Activated naive CD8-positive, alpha-beta T cell treated with anti-CD3 and anti-CD28 coated beads, Interleukin-2, amount 50 U/mL, for 24 hours (primary cell): Measurements from ENCODE around the gene IL17D.

Experiments used
- ATAC-seq: fragments of 150-1000 bp; cut with Tn5 transposase; one replicate; pipeline ENCODE4 v1.10.0; 2021
- DNase-seq: peaks from one replicate; pipeline ENCODE4 v3.0.0; 2021
- H3K27ac Mint-ChIP-seq: one replicate; pipeline ENCODE4 v1.8.0; 2021; ENCODE audit warnings: mild to moderate bottlenecking, mixed read lengths
- H3K27me3 Mint-ChIP-seq: one replicate; pipeline ENCODE4 v1.8.0; 2021; ENCODE audit warnings: mixed read lengths
- H3K36me3 Mint-ChIP-seq: one replicate; pipeline ENCODE4 v1.8.0; 2021; ENCODE audit warnings: low read depth, mixed read lengths
- H3K4me1 Mint-ChIP-seq: one replicate; pipeline ENCODE4 v1.8.0; 2021; ENCODE audit warnings: mixed read lengths
- H3K4me3 Mint-ChIP-seq: one replicate; pipeline ENCODE4 v1.8.0; 2021; ENCODE audit warnings: mild to moderate bottlenecking, moderate library complexity, mixed read lengths
- H3K9me3 Mint-ChIP-seq: one replicate; pipeline ENCODE4 v1.8.0; 2021; ENCODE audit warnings: mixed read lengths

The IL17D gene

DNA sequence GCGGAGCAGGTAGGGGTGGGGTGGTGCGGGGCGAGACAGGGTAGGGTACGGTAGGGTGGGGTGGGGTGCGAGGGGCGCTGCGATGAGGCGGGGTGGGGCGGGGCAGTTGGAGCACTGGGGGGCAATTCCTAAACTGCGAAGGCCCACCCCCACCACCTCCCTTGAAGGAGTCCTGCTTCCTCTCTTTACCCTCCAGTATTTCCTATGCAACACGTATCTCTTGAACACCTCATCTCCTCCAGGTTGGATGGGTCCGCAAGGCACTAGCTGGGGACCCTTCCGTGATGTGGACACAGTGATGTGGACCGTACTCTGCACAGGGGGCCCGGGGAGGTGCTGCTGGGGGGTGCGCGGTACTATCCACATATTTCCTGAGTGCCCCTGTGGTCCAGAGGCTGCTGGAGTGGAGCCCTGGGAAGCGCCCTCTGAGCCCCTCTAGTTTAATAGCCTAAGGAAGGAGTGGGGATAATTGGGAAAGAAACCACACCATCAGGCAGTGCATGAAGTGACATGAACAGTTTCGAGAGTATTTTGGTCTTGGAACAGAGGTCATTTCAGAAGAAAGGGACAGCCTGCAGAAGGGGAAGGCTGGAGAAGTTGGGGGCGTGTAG lies 1.1 kb downstream of the IL17D start:
- no peak for ATAC-seq
- peak overlapping the region; percentile 27 for H3K27ac Mint-ChIP-seq
- no peak for DNase-seq
- no peaks in the 10 kb centered on the region for H3K36me3 Mint-ChIP-seq
- peaks cover 17% of the 10 kb centered on the region for H3K27me3 Mint-ChIP-seq
- no peaks in the 10 kb centered on the region for H3K9me3 Mint-ChIP-seq
- peaks cover 32% of the 10 kb centered on the region for H3K4me1 Mint-ChIP-seq
- H3K4me3 Mint-ChIP-seq = peak overlapping the region; percentile 57

DNA sequence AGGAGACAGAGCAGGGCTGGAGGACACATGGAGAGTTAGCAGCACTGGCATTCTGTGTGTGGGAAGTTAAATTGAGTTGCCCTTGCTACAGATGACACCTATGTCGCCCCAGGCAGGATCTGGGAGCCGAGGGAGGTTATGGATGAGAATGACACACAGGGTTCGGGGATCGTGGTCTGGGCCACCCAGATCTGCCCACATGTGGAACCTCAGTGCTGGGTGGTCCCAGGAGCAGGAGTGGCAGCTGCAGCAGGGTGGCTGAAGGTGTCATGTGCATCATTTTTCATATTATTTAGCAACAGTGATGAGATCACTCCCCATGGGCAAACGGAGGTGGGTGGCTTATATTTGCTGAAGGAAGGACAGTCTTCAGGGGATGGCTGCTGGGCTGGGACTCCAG lies 3.2 kb downstream of the IL17D start:
- no peak for ATAC-seq
- Mint-ChIP-seq H3K36me3 (no peaks in the 10 kb centered on the region), H3K4me3 (no peak overlapping the region), H3K27ac (no peak overlapping the region), H3K9me3 (no peaks in the 10 kb centered on the region), H3K27me3 (peaks cover 3% of the 10 kb centered on the region), H3K4me1 (peaks cover 27% of the 10 kb centered on the region)
- DNase-seq = no peak

DNA sequence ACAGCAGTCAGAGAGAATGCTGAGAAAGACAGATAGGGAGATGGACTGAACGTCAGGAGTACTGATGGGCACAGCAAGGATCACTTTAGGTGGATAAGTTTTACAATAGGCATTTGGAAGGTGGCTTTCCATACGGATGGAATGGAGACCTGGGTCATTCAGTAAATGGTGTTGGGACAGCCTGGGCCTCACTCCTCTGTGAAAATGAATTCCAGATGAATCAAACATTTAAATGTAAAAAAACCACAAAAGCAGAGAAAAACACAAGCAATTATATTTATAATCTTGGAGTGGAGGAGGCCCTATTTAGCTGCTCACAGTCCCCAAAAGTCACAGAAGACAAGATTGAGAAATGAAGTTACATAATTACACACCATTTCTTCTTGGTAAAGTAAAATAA lies 4.7 kb downstream of the IL17D start:
- no peak overlapping the region for H3K4me3 Mint-ChIP-seq
- H3K9me3 Mint-ChIP-seq = no peaks in the 10 kb centered on the region
- DNase-seq (no peak), ATAC-seq (no peak)
- peaks cover 2% of the 10 kb centered on the region for H3K27me3 Mint-ChIP-seq
- H3K4me1 Mint-ChIP-seq = peaks cover 17% of the 10 kb centered on the region
- no peaks in the 10 kb centered on the region for H3K36me3 Mint-ChIP-seq
- no peak overlapping the region for H3K27ac Mint-ChIP-seq

DNA sequence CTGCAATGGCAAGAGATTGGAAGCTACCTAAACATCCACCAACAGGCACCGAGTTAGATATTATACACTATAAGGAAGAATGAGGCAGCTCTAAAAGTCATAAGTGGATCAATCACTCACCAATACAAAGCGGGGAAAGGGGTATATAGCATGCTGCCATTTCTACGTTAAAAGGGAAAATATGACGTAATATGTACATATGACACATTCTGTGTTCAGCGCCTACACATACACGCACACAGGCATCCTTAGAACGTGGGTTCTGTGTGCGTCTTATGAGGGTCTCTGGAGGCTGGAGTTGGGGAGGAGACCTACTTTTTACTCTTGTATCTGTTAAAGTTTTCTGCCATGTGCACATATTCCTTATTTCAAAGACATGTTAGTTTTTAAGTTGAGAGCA lies 5.9 kb downstream of the IL17D start:
- ATAC-seq (peak; percentile 13), DNase-seq (no peak)
- peaks cover 4% of the 10 kb centered on the region for H3K27me3 Mint-ChIP-seq
- no peaks in the 10 kb centered on the region for H3K9me3 Mint-ChIP-seq
- no peak overlapping the region for H3K27ac Mint-ChIP-seq
- no peaks in the 10 kb centered on the region for H3K36me3 Mint-ChIP-seq
- H3K4me1 Mint-ChIP-seq = peaks cover 21% of the 10 kb centered on the region
- H3K4me3 Mint-ChIP-seq = no peak overlapping the region

DNA sequence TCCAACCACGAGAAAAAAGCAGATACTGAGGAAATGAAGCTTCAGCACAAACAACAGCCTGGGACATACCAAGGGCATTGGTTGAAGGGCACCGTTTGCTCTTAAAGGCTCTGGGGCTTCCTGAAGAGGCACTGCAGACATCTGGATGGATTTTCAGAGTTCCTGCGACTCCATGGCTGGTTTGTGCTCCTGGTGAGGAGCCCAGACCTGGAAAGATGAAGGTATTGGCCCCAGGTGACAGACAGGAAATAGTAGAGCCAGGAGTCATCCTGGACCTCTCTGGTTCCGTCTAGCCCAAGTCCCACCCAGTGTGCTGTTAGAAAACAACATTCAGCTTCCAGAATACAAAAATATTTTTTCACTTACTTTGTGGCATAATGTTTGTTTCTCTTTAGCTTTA lies 6.3 kb downstream of the IL17D start:
- ATAC-seq = no peak
- no peak for DNase-seq
- no peaks in the 10 kb centered on the region for H3K36me3 Mint-ChIP-seq
- no peak overlapping the region for H3K4me3 Mint-ChIP-seq
- H3K9me3 Mint-ChIP-seq = no peaks in the 10 kb centered on the region
- peaks cover 21% of the 10 kb centered on the region for H3K4me1 Mint-ChIP-seq
- no peak overlapping the region for H3K27ac Mint-ChIP-seq
- H3K27me3 Mint-ChIP-seq = peaks cover 4% of the 10 kb centered on the region

DNA sequence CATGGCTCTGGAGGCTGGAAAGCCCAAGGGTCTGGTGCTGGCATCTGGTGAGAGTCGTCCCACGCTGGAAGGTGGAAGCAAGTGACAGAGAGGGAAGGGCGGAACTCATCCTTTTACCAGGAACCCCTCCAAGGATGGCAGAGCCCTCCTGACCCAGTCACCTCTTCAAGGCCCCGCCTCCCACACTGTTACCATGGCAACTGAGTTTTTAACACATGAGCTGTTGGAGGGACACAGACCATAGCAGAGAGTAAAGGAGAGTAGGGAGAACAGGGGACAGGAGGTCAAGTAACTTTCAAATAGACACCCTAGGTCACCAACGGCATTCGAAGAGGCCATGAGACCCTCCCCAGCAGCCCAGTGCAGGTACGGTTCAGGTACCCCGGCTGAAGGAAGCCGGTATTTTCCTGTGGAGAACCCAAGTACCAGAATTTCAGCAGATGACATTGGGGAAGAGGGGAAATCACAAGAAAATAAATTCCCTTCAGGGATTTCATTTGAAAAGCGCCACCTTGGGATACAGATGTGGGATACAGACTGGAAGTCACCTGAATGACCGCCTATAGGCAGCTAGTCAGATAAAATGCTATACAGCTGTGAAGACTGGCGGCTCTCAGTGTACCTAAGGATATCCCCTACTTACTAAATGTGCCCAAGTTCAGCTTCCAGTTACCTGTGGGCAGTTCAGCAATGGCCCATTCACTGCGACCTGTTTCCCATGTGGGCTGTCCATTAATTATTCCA lies 8.0 kb downstream of the IL17D start:
- DNase-seq = no peak

DNA sequence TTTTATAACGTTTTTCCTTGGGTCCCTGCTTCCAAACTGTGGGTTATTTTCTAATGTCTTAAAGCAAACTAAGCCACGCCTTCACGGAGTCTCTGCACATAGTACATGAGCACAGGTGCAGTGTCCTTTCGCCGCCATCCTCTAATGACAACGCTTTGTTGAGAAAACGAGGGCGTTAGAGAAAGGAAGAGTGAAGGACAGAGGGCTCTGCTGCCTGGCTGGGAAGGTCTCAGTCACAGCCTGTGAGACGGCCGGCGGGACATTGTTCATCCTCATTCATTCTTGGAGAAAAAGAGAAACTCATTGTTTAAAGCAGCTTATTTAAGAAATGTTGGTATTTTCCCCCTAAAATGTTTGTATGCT lies 9.5 kb downstream of the IL17D start:
- Mint-ChIP-seq H3K4me1 (peaks cover 21% of the 10 kb centered on the region), H3K27me3 (peaks cover 4% of the 10 kb centered on the region), H3K27ac (no peak overlapping the region), H3K4me3 (no peak overlapping the region), H3K36me3 (no peaks in the 10 kb centered on the region), H3K9me3 (no peaks in the 10 kb centered on the region)
- DNase-seq (no peak), ATAC-seq (no peak)

More for the DNA sequence above, 8.0 kb downstream of the IL17D start:
- no peak for ATAC-seq
- peaks cover 4% of the 10 kb centered on the region for H3K27me3 Mint-ChIP-seq
- no peak overlapping the region for H3K4me3 Mint-ChIP-seq
- H3K36me3 Mint-ChIP-seq = no peaks in the 10 kb centered on the region
- H3K27ac Mint-ChIP-seq = no peak overlapping the region
- no peaks in the 10 kb centered on the region for H3K9me3 Mint-ChIP-seq
- peaks cover 21% of the 10 kb centered on the region for H3K4me1 Mint-ChIP-seq

DNA sequence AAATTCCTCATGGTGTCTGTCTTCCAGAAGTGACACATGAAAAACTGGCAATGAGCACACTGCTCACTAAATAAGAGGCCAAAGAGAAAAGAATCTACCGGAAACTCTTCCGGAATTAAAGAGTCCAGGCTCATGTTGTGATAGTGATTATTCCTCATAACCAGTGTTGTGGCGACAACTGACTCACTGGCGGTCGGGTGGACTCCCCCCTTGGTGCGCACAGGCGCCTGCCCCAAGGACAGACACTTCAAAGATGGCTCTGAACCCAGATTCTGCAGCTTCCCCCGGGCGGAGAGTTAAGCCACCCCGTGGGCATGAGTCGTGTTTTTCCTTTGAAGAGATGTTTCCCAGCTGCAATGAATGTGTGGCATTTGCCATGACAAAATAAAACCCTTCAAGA lies 10.3 kb downstream of the IL17D start:
- Mint-ChIP-seq H3K4me3 (no peak overlapping the region), H3K27ac (no peak overlapping the region), H3K27me3 (peaks cover 4% of the 10 kb centered on the region), H3K36me3 (no peaks in the 10 kb centered on the region), H3K9me3 (no peaks in the 10 kb centered on the region), H3K4me1 (peaks cover 18% of the 10 kb centered on the region)
- no peak for DNase-seq
- ATAC-seq = peak; percentile 40

DNA sequence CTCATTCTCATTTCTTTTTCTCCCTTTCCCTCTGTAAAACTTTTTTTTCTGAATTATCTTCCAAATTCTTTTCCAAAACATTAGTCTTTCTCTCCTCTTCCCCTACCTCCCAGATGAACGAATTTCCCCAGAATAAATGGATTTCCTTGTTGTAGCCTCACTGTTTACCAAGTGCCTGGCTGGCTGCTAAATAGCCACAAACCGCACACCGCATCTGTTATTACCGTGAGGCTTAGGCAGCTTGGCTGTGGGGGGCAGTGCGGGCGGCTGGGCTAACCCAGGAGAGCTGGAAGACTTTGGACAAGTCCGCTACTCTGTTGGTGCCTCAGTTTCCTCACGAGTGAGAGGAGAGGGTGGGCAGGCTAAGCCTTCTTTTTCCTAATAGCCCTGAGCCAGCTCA lies 10.7 kb downstream of the IL17D start:
- DNase-seq (no peak), ATAC-seq (no peak)
- H3K27ac Mint-ChIP-seq = no peak overlapping the region
- H3K4me3 Mint-ChIP-seq = no peak overlapping the region
- no peaks in the 10 kb centered on the region for H3K36me3 Mint-ChIP-seq
- H3K9me3 Mint-ChIP-seq = no peaks in the 10 kb centered on the region
- H3K4me1 Mint-ChIP-seq = peaks cover 14% of the 10 kb centered on the region
- H3K27me3 Mint-ChIP-seq = peaks cover 4% of the 10 kb centered on the region

DNA sequence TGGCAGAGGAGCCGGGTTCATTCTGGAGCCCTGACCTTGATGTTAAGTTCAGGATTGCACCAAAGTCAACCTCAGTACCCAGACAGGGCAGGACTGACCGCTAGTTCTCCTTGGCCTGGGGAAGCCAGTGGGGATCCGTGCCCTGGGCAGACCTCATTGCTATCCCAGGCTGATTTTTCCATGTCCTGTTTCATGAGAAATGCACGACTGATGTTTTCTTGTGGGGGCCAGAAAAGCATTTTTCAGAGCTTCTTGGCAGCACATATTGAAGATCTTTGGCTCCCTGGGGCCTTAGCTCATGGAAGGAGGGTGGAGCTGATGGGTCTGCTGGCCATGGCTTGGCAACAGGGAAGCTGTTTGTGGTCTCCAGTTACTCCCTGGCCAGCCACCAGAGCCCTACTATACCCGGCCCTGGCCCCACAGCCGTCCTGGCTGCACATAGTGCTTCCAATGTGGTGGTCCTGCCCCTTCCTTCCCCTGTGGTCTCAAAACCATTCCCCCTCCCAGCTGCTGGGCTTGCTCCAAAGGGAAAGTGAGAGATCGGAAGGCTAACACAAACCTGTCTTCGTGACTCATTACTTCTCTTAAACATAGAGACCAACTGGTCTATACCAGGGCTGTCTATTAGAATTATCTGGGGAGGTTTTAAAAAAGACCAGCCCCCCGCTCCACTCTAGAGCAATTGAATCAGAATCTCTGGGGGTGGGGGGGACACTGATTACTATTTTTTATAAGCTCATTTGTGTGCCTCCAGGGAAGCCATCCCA lies 11.2 kb downstream of the IL17D start:
- H3K9me3 Mint-ChIP-seq = no peaks in the 10 kb centered on the region
- no peak overlapping the region for H3K27ac Mint-ChIP-seq
- DNase-seq (no peak), ATAC-seq (no peak)
- no peaks in the 10 kb centered on the region for H3K36me3 Mint-ChIP-seq
- no peak overlapping the region for H3K4me3 Mint-ChIP-seq
- H3K4me1 Mint-ChIP-seq = peaks cover 9% of the 10 kb centered on the region
- peaks cover 4% of the 10 kb centered on the region for H3K27me3 Mint-ChIP-seq

DNA sequence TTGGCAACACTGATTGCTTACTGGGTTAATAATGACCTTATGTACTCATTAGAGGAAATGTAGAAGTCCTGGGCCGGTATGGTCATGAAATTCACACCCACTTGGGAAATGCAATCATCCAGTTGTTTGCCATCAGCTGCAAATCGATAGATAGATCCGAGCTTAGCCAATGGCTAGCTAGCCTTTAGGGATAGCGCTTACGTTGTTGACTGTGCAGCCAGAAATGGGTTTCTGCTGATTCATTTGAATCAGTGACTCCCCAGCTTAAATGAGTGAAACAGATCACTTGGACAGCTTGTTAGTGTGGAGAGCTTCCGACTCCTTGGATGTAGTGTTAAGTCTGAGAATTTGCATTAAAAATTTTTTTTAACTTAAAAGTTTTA lies 11.8 kb downstream of the IL17D start:
- Mint-ChIP-seq H3K27me3 (peaks cover 4% of the 10 kb centered on the region), H3K4me3 (no peak overlapping the region), H3K36me3 (no peaks in the 10 kb centered on the region), H3K27ac (no peak overlapping the region), H3K9me3 (no peaks in the 10 kb centered on the region), H3K4me1 (peaks cover 9% of the 10 kb centered on the region)
- ATAC-seq (no peak), DNase-seq (no peak)

DNA sequence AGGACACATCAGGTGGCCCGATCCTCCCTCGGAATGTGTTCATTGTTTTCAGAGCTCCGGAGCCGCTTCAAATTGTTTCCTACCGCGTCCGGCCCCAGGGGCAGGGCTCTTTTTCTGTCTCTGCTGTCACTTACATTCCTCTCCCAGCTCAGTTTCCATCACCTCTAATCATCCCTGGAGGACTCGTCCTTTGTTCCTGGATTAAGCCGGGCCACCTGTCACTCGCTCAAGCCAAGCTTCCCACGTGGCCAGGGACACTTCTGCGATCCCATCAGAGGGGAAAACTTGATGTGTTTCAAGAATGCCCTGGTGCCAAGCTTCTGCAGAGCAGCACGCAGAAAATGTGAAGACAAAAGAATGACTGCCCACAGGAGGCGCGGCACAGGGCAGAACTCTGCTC lies 13.5 kb downstream of the IL17D start:
- Mint-ChIP-seq H3K27ac (no peak overlapping the region), H3K36me3 (no peaks in the 10 kb centered on the region), H3K27me3 (peaks cover 10% of the 10 kb centered on the region), H3K4me3 (no peak overlapping the region), H3K9me3 (no peaks in the 10 kb centered on the region), H3K4me1 (peaks cover 13% of the 10 kb centered on the region)
- no peak for ATAC-seq
- DNase-seq = no peak

DNA sequence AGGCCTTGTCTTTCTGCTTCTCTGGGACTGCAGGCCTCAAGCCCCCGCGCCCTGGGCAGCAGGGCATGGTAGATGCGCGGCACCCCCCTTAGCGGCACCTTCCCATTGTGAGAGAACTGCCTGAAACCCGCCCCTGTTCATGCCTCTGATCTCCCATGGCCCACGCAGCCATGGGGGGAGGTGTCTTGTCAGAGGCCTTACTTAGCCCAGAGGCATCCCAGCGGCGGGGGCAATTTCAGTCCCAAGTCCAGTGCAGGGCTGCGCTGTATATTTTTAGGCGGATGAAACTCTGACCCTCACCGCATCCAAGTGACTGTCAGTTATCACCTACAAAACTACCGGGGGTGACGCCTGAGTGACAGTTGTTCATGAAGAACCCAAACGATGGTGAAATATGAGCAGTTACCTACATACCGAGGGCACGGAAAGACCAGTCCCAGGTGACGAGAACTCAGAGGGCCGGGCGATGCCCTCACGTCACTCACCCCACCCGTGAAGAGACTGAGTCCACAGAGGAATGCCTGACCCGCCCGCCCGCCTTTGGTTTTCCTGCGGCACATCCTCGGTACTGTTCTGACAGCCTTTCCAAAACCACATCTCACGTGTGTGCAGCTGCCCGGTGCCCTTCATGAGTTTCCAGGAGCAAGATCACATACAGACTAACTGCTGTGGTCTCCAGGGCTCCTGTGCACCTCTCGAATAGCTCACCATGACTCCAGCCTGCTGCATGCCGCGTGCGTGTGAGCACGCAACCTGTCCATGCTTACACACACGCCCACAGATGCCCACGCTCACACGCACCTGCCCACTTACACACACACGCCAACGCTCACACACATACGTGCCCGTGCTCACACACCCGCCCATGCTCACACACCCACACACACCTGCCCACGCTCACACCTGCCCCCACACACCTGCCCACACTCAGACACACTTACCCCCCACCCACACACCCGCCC lies 14.4 kb downstream of the IL17D start:
- Mint-ChIP-seq H3K9me3 (no peaks in the 10 kb centered on the region), H3K27ac (no peak overlapping the region), H3K4me1 (peaks cover 18% of the 10 kb centered on the region), H3K36me3 (no peaks in the 10 kb centered on the region), H3K27me3 (peaks cover 14% of the 10 kb centered on the region), H3K4me3 (no peak overlapping the region)
- DNase-seq (no peak), ATAC-seq (no peak)

DNA sequence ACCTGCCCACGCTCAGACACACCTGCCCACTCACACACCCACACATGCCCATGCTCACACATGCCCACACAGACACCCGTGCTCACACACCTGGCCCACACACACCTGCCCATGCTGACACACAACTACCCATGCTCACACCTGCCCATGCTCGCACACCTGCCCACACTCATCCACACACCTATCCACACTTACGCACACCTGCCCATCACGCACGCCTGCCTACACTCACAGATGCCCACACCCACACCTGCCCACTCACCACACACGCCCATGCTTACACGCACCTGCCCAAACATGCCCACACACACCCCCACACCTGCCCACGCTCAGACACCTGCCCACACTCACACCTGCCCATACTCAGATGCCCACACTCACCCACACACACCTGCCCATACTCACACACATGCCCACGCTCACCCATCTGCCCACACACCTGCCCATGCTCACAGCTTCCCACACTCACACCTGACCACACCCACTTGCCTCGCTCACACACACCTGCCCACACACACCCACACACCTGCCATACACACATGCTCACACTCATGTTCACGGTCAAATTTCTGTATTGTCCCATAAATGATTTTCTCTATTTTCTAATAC lies 15.6 kb downstream of the IL17D start:
- H3K27ac Mint-ChIP-seq = no peak overlapping the region
- H3K27me3 Mint-ChIP-seq = peaks cover 17% of the 10 kb centered on the region
- no peaks in the 10 kb centered on the region for H3K36me3 Mint-ChIP-seq
- no peak for DNase-seq
- H3K4me1 Mint-ChIP-seq = peaks cover 15% of the 10 kb centered on the region
- no peaks in the 10 kb centered on the region for H3K9me3 Mint-ChIP-seq
- ATAC-seq = no peak
- H3K4me3 Mint-ChIP-seq = no peak overlapping the region
